GM10266 (cell line): ENCODE results near the gene MED13.
A peak's percentile ranks its signal among the peaks of the same experiment; 100 is the strongest.

Experiments
- DNase-seq: peaks from one replicate; pipeline ENCODE4 v3.0.0; 2012; ENCODE audit errors: extremely low spot score
- CTCF ChIP-seq: IDR thresholded peaks from 2 replicates; pipeline ENCODE4 v1.5.1; 2012; ENCODE audit warnings: mild to moderate bottlenecking, low read depth; ENCODE audit not compliant: control insufficient read depth, insufficient read depth; ENCODE audit errors: missing control alignments

The MED13 gene

GRCh38 chr17:62096401-62096670 is 31.3 kb upstream of the MED13 start:
- TF ChIP-seq CTCF: no peak
- no peak for DNase-seq

GRCh38 chr17:62094175-62094574 is 29.1 kb upstream of the MED13 start:
- TF ChIP-seq CTCF: no peak
- DNase-seq: no peak

- DNase-seq: peak; percentile 55
These were observed 28.4 kb upstream of the MED13 start for GRCh38 chr17:62093188-62094155.

GRCh38 chr17:62092784-62093183 is 27.7 kb upstream of the MED13 start:
- DNase-seq: no peak
- TF ChIP-seq CTCF: no peak

More at GRCh38 chr17:62093188-62094155, 28.4 kb upstream of the MED13 start:
- TF ChIP-seq CTCF: no peak

- no peak for TF ChIP-seq CTCF
- no peak for DNase-seq
These were observed 26.7 kb upstream of the MED13 start for GRCh38 chr17:62091804-62092203.

DNA sequence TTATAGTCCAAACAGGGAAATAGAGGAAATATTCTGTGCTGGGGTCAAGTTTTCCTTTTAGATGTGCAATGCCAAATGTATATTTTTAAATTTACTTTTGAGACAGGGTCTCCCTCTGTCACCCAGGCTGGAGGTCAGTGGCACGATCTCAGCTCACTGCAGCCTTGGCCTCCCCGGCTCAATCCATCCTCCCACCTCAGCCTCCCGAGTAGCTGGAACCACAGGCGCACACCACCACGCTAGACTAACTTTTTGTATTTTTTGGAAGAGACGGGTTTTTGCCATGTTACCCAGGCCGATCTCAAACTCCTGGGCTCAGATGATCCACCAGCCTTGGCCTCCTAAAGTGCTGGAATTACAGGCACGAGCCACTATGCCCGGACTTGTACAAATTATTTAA is 25.8 kb upstream of the MED13 start:
- no peak for TF ChIP-seq CTCF
- no peak for DNase-seq
